Measurements from ENCODE around the gene USP33.
A peak's percentile ranks its signal among the peaks of the same experiment; 100 is the strongest.
"Not testable (repeated sequence)": the region's sequence is repeated elsewhere in the genome, so short reads cannot be mapped to it uniquely, and the experiment has no call there.

USP33 gene

DNA sequence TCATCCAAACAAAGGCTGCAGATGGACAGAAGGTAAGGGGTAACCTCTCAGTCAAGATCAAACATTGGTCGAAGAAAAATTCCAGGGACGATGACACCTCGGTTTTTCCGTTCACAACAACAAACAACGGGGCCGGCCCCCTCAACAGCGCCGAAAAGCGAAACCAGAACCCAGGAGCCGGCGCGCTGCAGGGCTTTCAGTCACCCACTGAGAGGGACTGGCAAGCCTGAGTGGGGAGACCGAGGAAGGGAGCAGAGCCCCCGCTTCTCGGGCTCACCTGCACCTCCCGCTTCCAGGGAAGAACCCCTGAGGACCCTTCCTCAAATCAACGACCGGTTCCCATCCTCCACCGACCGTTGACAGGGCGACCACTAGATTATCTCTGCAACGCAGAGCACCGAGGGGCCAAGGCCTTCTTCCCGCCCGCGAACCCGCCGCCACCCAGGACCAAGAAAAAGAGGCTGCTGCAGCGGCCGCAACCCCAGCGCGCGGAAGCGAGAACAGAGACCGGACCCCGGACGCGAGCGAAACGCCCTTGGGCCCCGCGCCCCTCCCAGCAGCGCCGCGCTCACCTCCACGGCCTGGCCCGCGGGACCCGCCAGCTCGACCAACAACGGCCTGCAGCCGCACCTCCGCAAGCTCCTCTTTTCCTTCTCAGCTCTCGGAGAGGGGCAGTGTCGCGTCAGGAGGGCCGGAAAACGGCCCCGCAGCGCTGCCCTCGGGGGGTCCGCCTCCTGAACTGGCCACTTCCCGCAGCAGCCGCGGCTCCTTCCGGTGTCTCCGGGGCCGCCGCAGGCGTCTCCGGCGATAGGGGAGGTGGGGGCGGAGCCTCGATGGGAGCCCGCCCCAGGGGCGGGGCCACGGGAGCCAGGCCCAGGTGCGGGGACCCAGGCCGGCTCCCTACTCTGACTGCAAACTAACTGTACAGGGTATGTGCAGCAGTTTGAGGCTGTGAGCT, at the start of gene USP33:
USP33 (minus strand) TSS at position 782 of the 958 bp plus-strand sequence. CDS start 18,155 bp downstream, outside the sequence.
- DNase-seq = peak; percentile 79

DNA sequence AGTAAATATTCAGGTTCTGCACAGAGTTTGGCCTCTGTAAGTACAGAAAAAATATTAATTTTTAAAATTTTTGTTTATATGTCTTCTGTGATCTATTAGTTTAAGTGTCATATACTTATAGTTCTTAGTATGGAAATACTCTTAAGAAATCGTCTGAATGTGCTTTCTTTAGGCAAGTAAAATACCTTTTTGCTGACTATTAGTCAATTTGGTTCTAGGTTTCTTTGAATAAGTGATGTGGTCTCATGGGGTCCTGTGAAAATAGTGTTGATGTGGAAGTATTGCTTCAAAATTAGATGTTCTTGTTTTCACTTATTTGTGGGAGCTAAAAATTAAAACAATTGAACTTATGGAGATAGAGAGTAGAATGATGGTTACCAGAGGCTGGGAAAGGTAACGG, 43.7 kb upstream of the USP33 start:
- no peak for DNase-seq

DNA sequence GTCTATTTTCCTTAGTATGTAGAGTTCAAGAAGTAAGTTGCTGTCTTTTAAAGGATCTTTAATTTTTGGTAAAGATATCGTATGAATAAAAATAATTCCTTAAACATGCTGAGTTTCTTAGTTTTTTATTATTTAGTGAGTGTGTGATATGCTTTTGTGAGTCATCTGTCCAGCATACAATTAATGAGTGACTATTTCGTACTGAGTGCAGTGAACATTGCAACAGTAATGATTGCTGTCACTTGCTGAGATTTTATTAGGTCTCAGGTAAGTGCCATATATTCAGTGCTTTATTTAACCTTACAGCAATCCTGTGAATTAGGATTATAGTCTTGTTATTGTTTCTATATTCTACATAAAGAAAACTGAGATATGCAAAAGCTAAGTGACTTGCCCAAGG, 42.4 kb upstream of the USP33 start:
- DNase-seq = no peak

DNA sequence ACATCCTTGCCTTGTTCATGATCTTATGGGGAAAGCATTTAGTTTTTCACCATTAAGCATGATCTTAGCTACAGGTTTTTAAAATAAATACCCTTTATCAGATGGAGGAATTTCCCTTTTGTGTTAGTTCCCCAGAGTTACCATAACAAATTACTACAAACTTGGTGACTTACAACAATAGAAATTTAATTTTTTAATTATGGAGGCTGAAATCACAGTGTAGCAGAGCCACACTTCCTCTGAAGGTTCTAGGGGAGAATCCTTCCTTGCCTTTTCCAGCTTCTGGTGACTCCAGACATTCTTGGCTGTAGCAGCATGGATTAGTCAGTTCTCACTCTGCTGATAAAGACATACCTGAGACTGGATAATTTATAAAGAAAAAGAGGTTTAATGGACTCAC, 38.3 kb upstream of the USP33 start:
- DNase-seq = peak; percentile 78

DNA sequence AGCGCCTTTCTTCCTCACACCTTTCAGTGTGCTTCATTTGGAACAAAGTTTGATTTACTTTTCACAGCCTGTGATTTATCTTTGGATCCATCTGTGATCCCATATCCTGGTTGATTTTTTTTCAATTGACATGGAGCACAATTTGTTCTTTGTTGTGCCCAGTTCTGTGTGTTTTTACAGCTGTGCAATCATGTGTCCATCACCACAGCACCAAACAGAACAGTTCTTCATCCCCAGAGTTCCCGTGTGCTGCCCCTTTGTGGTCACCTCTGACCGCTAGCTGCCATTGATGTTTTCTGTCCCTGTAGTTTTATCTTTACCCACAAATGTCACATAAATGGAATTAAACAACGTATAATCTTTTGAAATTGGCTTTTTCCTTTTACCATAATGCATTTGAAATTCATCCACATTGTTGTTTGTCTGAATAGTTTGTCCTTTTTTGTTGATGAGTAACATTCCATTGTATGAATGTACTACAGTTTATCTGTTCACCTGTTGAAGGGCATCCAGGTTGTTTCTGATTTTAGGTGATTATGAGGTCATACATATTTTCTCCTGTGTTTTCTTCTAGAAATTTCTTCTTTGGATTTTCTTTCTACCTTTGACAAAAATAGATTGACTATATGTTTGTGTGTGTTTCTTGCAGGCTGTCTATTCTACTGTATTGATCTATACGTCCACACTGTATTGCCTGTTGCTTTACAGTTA, 37.2 kb upstream of the USP33 start:
- DNase-seq = no peak

DNA sequence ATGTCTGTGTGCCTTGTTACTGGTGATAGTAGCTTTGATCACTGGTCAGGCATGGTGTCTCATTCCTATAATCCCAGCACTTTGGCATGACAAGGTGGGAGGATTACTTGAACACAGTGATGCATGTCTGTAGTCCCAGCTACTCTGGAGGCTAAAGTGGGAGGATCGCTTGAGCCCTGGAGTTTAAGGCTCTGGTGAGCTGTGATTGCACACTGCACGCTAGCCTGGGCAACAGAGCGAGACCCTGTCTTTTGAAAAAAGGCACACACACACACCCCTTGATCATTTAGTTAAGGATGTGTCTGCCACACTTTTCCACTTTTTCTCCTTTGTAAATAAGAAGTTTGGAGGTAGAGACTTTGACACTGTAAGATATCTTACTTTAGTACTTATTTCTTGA, 34.9 kb upstream of the USP33 start:
- no peak for DNase-seq

DNA sequence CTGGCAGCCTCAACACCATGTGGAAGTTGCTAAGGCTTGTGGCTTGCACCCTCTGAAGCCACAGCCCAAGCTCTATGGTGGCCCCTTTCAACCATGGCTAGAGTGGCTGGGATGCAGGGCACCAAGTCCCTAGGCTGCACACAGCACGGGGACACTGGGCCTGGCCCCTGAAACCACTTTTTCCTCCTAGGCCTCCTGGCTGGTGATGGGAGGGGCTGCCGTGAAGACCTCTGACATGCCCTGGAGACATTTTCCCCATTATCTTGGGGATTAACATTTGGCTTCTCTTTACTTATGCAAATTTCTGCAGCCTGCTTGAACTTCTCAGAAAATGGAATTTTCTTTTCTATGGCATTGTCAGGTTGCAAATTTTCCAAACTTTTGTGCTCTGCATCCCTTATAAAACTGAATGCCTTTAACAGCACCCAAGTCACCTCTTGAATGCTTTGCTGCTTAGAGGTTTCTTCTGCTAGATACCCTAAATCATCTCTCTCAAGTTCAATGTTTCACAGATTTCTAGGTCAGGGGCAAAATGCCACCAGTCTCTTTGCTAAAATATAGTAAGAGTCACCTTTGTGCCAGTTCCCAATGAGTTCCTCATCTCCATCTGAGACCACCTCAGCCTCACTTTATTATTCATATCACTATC, 26.6 kb upstream of the USP33 start:
- not testable (repeated sequence) for DNase-seq

DNA sequence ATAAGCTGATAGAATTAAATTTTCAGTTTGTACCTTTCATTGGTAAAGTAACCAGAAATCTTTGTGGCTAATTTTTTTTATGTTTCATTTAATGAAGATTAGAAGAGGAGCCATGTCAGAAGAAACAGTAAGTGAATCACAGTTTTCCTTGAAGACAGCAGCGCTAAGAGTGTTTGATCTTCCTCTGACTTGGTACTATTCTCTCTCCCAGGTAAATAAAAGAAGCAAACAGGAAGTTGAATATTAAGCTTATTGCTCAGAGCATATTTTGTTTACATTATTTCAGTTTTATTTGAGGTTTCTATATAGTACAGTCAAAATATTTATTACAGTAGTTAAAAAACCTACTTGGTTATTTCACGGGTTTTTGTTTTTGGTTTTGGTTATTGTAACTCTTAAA, 23.5 kb upstream of the USP33 start:
- no peak for DNase-seq

DNA sequence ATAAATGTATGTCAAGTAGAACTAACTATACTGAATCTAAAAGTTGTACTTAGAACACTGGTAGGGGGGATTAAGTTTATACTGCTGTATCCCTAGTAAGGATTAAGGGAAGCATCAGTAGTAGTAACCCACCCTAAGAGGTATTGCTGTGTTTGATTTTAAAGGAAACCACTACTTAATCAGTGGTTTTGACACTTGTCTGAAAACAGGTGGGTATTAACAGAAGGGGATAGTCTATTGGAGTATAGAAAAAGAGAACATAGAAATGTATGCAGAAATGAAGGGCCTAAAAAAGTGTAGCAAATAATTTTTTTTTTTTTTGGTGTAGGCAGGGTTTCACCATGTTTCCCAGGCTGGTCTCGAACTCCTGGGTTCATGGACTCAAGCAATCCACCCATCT, 22.0 kb upstream of the USP33 start:
- DNase-seq = no peak

DNA sequence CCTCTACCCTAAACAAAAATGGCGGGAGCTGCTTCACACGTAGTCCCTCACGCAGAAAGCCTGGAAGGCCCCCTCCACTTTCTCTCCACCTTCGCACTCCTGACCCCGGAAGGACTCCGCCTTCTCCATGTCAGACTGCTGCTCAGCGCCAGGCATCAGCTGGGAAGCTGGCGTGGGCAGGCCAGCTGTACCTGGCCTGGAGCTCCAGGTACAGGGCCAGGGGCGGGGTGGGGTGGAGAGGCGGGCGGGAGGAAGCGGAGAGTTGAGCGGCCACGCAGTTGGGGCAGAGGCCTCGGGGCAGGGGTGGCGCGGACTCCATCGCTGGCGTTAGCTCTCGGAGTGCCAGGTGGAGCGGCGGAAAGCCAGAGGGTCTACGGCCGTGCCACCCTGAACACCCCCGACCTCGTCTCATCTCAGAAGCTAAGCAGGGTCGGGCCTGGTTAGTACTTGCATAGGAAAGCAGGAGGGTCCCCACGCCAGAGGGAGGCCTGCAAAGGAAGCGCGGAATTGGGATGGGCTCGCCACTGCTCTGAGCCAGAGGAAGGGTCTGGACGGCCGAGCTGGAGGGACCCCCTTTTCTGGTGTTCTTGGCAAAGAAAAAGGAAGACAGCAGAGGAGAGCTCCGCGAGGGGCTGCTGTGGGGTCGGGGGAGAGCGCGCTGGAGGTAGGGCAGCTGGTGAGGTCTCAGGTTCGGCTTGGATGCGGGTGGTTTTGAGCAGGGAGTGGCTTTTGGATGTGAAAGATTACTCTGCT, 20.1 kb upstream of the USP33 start, which contains the start of gene MIGA1:
MIGA1 (plus strand) TSS at position 121 of the 753 bp plus-strand sequence. CDS start 3,604 bp downstream, outside the sequence.
- peak; percentile 85 for DNase-seq

DNA sequence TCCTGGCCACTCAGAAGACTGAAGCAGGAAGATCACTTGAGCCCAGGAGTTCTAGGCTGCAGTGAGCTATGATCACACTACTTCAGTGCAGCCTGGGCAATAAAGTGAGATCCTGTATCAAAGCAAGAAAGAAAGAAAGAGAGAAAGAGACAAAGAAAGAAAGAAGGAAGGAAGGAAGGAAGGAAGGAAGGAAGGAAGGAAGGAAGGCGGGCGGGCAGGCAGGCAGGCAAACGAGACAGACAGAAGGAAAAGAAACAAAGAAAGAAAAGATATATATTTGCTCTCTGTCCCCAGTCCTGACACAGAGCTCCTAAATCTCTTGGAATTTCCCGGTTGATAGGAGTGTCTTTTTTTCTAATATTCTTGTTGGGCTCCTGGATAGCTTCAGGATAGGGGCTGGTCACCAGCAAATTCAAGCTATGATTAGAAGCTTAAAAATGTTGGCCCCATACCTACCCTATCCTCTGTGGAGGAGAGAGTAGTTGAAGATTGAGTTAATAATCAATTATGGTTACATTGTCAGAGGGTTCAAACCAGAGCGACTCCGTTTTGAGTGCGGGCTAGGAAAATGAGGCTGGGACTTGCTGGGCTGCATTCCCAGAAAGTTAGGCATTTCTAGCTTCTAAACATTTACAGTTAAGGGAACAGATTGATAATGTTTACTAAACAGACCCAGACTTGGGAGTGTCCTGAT, 16.5 kb upstream of the USP33 start:
- DNase-seq = no peak

DNA sequence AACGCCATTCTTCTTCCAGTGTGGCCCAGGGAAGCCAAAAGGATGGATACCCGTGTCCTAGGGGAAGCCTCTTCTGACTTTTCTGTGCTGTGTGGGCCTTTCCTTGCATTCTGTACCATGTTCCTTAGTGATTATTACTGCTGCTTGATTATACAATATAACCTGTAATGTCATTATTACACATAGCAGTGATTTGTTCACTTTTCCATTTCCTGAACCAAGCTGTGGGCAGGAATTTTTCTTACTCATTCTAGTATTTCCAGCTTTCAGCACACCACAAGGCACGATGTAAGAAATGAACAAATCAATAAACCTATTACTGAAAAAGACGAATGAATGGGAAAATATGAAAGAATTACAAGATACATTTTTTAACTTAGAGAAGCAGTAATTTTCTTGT, 8.4 kb upstream of the USP33 start:
- no peak for DNase-seq

DNA sequence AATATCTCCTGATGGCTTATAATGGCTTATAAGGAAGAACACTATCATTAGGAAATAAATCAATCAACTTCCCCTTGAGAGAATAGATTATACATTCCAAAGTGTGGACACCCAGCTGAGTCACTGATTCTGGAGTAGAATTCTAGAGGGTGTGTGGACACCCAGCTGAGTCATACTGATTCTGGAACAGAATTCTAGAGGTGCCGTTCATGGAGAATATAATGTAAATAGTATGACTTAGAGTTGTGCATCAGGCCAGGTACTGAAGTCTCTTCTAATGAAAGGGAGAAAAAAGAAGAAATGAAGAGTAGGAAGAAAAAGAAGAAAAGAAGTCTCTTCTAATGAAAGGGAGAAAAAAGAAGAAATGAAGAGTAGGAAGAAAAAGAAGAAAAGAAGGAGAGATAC, 2.4 kb upstream of the USP33 start:
- DNase-seq = peak; percentile 85

DNA sequence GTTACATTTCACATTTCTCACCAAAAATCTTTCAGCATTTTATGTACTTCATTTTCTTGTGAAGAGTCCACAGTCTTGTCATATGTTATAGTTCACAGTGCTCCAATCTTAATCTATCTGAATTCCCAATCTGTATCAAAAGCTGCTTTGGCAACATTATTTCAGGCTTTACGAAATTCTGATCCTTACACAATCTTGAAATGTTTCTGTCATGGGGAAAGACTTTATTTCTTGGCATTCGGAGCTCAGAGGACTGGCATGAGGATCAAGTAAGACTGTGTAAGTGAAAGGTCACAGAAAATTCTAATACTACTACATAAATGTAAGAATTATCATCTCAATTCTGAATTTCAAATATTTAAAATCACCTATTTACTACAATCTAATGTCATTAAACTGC, 2.0 kb downstream of the USP33 start:
- DNase-seq = peak; percentile 16

DNA sequence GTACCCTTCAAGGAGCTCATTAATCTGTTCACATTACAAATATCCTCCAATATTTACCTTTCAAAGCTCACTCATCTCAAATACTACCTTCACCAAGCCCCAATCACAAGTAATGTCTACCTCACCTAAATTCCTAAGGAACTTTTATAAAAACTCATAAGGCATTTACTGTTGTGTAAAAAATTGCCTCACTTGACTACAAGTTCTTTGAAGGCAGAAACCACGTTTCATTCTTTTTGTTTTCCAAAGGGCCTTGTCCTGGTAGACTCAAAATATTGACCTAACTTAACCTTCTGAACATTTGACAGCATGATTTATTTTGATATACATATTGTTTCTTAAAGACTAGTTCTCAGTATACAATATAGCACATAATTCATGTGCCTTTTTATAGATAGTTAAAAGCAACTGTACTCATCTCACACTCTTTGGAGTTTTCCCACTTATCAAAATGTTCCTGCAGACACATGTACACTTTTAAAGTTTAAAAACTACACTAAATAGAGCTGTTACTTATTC, 2.5 kb downstream of the USP33 start:
- no peak for DNase-seq

DNA sequence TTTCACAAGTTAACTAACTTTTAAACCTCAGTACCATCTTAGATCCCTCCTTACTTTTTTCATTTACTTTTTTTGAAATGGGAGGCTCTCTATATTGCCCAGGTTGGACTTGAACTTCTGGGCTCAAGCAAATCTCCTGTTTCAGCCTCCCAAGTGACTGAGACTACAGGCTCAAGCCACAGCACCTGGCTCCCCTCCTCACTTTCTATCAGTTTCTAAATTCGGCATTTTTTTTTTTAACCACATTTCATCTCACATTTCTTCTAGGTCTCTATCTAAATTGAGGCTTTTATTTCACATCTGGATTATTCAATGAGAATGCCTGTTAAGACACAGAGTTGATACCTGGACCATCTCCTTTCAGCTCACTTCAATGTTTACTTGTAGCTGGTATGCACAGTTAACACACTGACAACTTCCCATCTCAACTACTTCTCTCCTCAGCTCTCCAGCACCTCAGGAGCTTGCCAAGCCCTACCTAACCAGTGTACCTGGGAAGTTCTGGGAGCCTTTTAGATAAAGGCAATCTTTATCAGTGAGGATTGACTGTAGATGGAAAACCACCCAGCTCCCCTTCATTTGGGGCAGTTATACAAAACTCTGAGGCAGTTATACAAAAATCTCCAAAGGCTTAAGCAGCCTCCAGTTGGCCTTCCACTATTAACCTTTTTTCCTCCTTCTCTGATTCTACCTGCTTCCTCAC, 3.4 kb downstream of the USP33 start:
- no peak for DNase-seq

DNA sequence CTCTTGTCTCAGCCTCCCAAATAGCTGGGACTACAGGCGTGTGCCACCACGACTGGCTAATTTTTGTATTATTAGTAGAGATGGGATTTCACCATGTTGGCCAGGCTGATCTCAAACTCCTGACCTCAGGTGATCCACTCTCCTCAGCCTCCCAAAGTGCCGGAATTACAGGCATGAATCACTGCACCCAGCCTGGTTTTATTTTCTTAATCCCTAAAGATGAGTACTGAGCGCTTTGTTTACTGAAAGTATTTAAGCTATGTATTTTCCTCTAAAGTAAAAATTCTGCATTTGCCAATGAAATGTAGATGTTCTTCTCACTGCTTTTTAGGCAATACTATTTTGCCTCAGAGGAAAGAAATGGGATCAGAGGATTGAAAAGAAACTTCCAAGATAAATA, 10.2 kb downstream of the USP33 start:
- not testable (repeated sequence) for DNase-seq

DNA sequence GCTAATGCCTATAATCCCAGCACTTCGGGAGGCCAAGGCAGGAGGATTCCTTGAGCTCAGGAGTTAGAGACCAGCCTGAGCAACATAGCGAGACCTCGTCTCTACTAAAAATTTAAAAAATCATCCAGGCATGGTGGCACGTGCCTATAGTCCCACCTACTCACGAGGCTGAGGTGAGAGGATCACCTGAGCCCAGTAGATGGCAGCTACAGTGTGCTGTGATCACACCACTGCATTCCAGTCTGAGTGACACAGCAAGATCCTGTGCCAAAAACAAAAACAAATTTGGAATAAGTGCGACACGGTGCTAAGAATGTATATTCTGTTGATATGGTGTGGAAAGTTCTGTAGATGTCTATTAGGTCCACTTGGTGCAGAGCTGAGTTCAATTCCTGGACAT, 15.1 kb downstream of the USP33 start:
- no peak for DNase-seq

DNA sequence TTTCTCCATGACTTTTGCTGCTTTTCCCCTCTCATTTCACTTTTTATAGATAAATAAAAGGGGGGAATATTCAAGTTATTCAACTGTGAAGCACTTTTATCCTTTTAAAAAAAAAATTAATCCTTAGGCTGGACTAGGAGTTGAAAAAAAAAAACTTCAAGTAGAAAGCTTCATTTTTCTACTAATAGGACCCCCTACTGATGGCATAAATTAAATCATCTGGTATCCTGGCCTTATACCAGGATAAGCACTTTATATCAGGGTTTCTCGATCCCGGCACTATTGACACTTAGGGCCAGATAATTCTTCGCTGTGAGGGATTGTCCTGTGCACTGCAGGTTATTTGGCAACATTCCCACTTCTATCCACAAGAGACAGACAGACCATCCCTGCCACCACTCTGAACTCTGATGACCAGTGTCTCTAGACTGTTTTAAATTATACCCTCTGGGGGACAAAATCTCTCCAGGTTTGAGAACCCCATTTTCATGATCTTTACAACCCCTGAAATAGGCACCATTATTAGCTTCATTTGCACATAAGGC, 17.6 kb downstream of the USP33 start:
- DNase-seq = no peak

DNA sequence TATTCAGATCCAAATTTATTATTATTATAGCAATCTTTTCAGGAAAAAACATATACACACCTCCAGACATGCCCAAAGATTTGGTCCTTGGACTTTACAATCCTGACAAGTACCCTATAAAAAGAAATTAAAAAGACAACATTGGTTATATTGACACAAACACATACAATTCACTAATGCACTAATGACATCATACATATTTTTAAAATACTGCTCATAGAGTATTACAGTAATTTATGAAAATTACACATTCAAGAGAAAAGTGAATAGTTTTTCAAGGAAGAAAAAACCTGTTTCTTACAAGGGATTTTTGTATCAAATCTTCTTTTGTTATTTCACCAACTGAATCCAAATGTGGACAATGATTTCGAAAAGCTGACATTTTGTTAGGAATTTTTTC, 18.3 kb downstream of the USP33 start:
- DNase-seq = no peak

DNA sequence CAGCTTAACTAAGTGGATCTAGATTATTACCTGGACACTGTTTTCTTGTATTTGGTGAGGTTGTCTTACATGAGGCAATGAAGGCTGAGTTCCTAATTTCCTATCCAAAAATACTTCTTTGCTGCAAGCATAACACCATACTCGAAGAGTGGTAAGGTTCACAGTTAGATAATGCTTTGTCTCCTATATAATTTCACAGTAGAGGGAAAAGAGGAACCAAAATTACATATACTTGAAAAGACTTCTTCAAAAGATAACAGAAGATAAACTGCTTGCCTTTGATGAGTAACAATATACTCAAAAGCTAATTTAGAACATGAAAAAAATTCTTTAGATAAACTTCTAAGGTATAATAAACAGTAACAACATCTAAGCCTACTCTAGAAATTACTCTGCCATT, 20.4 kb downstream of the USP33 start:
- no peak for DNase-seq

Data from NCI-H226 (cell line).